PFSK-1 (cell line): ENCODE measurements around the gene C16orf87.

Experiments used
- POLR2AphosphoS5 ChIP-seq: IDR thresholded peaks from 2 replicates; pipeline ENCODE4 v1.6.1; 2012; ENCODE audit warnings: low read depth, mild to moderate bottlenecking, control low read depth, low read length, moderate library complexity
- SIN3A ChIP-seq: IDR thresholded peaks from 2 replicates; pipeline ENCODE4 v1.6.1; 2012; ENCODE audit warnings: mild to moderate bottlenecking, low read length, moderate library complexity, borderline replicate concordance; ENCODE audit not compliant: insufficient read depth

DNA sequence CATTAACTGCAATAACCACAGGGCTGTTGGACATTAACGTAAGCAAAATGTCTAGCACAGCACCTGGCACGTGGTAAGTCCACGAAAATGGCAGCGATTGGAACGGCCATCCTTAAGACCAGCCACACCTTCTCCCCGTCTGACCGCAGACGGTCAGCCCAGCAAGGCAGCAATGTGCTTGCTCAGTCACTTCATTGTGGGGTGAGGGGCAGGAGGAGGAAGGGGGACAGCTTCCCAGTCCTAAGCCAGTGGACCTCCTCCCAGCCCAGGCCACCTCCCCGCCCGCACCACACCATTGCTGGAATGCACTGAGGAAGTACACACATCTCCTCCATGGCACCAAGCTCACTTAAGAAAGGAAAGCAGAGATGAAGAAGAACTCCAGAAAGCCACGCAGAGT is 74.2 kb downstream of the C16orf87 start:
- TF ChIP-seq POLR2AphosphoS5 (no peak), SIN3A (no peak)
